ENCODE measurements around the gene SCMH1. TPM values are rescaled to one million over a fixed set of nuclear protein-coding genes. Genes with fewer than 3 reads are reported as not detected.
A peak's percentile ranks its signal among the peaks of the same experiment; 100 is the strongest.

SCMH1 gene
- total RNA-seq, 1 experiment from 2014 or later, result 28.8 TPM

DNA sequence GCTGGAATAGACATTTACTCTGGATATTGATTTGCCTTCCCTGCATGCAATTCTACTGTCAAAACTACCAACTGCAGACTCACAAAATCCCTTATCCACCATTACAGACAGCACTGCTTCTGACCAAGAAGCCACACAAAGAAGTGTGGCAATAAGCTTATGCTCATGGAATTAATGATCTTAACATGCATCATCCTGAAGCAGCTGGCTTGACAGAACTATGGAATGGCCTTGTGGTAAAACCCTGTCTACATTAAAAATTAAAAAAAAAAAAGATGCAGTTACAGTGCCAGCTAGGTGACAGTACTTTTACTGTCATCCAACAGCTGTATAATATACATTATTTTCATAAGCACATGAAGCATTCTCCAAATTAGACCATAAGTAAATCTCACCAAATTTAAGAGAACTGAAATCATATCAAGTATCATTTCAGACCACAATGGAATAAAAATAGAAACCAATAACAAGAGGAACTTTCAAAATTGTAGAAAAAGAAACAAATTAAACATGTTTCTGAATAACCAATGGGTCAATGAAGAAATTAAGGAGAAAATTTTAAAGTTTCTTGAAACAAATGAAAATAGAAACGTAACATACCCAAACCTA is 70.7 kb downstream of the SCMH1 start:
- Histone ChIP-seq H3K9me3 (replicated peaks) (peaks cover 8% of the 10 kb centered on the region), H3K36me3 (peaks cover 25% of the 10 kb centered on the region), H3K27me3 (replicated peaks) (no peaks in the 10 kb centered on the region), H3K27ac (no peak overlapping the region), H3K4me1 (replicated peaks) (no peaks in the 10 kb centered on the region), H3K4me3 (no peak overlapping the region)
- no peak for DNase-seq (ENCODE audit: low read depth in 1 of 2, low spot score in 2 of 2)

DNA sequence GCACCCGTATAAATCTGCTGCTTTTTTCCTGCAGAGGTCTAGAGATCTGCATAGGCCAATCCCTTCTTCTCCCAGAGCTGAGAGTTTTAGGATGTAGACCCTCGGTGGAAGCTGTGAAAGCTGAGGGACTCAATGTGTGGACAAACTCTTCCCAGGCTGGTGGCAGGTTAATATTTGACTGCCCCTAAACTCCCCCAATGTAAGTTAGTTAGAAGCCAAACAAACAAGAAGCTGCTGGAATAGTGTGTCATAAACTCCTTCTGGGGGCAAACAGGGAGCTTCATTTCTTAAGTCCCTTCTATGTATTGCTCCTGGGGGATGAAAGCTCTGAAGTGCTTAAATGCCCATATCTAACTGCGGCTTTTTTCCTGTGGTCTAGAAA is 72.3 kb downstream of the SCMH1 start:
- H3K4me1 ChIP-seq (replicated peaks), result no peaks in the 10 kb centered on the region
- no peak overlapping the region for H3K27ac ChIP-seq
- peaks cover 8% of the 10 kb centered on the region for H3K9me3 ChIP-seq (replicated peaks)
- H3K4me3 ChIP-seq, result no peak overlapping the region
- H3K36me3 ChIP-seq, result peaks cover 29% of the 10 kb centered on the region
- no peak for DNase-seq (ENCODE audit: low read depth in 1 of 2, low spot score in 2 of 2)
- no peaks in the 10 kb centered on the region for H3K27me3 ChIP-seq (replicated peaks)

DNA sequence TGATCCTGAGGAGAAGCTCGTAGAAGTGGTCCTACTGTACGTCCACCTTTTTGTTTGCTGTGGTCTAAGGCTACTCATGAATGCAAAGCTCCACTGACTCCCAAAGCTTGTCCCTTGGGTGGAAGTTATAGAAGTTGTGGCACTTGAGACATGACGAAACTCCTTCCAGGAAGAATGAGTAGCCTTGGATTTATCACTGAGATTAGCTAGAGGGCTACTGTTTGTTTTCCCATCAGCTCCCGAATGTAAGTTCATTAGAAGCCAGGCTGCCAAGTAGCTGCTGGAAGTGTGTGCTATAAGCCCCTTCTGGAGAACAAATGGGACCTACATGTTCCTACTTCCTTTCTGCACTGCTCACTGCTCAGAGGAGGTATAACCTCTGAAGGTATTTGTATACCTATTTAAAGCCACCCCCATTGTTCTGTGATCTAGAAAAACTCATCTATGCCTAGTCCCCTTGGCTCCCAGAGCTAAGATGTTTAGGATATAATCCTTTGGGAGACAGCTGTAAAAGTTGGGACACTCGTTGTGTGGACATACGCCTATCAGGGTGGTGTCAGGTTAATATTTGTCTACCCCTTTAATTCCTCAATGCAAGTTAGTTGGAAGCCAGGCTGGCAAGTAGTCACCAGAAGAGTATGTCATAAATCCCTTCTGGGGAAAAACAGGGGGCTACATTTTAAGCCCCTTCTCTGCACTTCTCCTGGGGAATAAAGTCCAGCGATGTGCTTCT is 72.9 kb downstream of the SCMH1 start:
- peaks cover 29% of the 10 kb centered on the region for H3K36me3 ChIP-seq
- H3K27me3 ChIP-seq (replicated peaks), result no peaks in the 10 kb centered on the region
- H3K4me1 ChIP-seq (replicated peaks), result no peaks in the 10 kb centered on the region
- H3K9me3 ChIP-seq (replicated peaks), result peaks cover 8% of the 10 kb centered on the region
- H3K27ac ChIP-seq, result no peak overlapping the region
- no peak for DNase-seq (ENCODE audit: low read depth in 1 of 2, low spot score in 2 of 2)
- no peak overlapping the region for H3K4me3 ChIP-seq

DNA sequence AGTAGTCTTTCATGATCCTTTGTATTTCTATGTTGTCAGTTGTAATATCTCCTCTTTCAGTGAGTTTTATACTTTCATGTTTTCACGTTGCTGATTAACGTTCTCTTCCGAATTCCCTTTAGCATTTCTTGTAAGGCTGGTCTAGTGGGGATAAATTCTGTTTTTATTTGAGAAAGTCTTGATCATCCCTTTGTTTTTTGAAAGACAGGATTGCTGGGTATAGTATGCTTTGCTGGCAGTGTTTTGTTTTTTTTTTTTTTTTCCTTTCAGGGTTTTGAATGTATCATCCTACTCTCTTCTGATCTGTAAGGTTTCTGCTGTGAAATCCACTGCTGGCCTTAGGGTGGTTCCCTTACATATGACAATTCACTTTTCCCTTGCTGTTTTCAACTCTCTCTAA is 74.4 kb downstream of the SCMH1 start:
- no peaks in the 10 kb centered on the region for H3K27me3 ChIP-seq (replicated peaks)
- H3K36me3 ChIP-seq, result peaks cover 29% of the 10 kb centered on the region
- H3K27ac ChIP-seq, result no peak overlapping the region
- peaks cover 8% of the 10 kb centered on the region for H3K9me3 ChIP-seq (replicated peaks)
- H3K4me3 ChIP-seq, result no peak overlapping the region
- DNase-seq (ENCODE audit: low read depth in 1 of 2, low spot score in 2 of 2), result no peak
- no peaks in the 10 kb centered on the region for H3K4me1 ChIP-seq (replicated peaks)

DNA sequence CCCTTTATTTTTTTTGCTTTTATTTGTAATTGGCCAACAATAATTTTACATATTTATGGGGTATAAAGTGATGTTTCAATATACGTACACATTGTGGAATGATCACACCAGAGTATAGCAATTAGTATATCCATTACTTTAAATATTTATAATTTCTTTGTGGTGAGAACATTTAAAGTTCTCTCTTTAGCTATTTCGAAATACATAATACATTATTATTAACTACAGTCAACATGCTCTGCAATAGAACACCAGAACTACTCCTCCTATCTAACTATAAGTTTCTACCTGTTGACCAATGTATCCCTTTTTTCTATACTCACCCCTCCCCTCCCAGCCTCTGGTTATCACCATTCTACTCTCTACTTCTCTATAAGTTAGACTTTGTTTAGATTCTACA is 77.4 kb downstream of the SCMH1 start:
- no peak overlapping the region for H3K27ac ChIP-seq
- no peak overlapping the region for H3K4me3 ChIP-seq
- H3K4me1 ChIP-seq (replicated peaks), result no peaks in the 10 kb centered on the region
- DNase-seq (ENCODE audit: low read depth in 1 of 2, low spot score in 2 of 2), result no peak
- peaks cover 30% of the 10 kb centered on the region for H3K36me3 ChIP-seq
- no peaks in the 10 kb centered on the region for H3K27me3 ChIP-seq (replicated peaks)
- peaks cover 8% of the 10 kb centered on the region for H3K9me3 ChIP-seq (replicated peaks)

DNA sequence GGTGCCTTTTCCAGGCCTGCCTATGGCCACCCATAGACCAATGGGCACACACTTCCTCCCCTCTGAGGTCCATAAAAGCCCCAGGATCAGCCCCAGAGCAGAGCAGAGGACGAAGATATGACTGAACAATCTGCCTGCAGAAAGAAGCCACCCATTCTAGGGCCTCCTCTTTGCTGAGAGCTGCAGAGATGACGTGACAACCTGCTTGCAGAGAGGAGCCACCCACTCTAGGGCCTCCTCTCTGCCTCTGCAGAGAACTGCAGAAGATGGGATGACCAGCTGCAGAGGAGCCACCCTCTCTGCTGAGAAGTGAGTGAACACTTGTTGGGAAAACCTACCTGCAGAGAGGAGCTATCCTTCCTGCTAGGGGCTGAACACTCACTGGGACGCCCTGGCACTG is 79.7 kb downstream of the SCMH1 start:
- H3K4me3 ChIP-seq, result no peak overlapping the region
- no peak overlapping the region for H3K27ac ChIP-seq
- no peaks in the 10 kb centered on the region for H3K4me1 ChIP-seq (replicated peaks)
- H3K9me3 ChIP-seq (replicated peaks), result no peaks in the 10 kb centered on the region
- no peaks in the 10 kb centered on the region for H3K27me3 ChIP-seq (replicated peaks)
- peaks cover 25% of the 10 kb centered on the region for H3K36me3 ChIP-seq
- DNase-seq (ENCODE audit: low read depth in 1 of 2, low spot score in 2 of 2), result no peak

DNA sequence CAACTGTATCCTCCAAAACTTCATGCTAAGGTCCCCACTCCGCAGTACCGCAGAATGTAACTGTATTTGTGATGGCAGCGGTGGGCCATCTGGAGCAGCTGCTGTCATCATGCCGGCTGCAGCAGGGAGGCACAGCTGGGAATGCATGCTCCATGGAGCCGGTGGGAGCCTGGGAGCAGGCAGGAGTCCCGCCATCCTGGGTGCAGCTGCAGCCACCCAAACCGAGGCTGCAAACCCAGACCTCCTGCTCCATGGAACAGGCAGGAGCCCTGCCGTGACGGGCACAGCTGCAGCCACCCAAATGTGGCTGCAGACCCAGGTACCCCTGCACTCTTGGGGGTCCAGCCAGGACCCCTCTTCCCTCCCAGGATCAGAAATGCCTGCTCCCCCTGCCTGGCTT is 80.3 kb downstream of the SCMH1 start:
- H3K27me3 ChIP-seq (replicated peaks), result no peaks in the 10 kb centered on the region
- H3K36me3 ChIP-seq, result peaks cover 25% of the 10 kb centered on the region
- H3K4me3 ChIP-seq, result no peak overlapping the region
- H3K27ac ChIP-seq, result no peak overlapping the region
- no peak for DNase-seq (ENCODE audit: low read depth in 1 of 2, low spot score in 2 of 2)
- H3K4me1 ChIP-seq (replicated peaks), result no peaks in the 10 kb centered on the region
- no peaks in the 10 kb centered on the region for H3K9me3 ChIP-seq (replicated peaks)

DNA sequence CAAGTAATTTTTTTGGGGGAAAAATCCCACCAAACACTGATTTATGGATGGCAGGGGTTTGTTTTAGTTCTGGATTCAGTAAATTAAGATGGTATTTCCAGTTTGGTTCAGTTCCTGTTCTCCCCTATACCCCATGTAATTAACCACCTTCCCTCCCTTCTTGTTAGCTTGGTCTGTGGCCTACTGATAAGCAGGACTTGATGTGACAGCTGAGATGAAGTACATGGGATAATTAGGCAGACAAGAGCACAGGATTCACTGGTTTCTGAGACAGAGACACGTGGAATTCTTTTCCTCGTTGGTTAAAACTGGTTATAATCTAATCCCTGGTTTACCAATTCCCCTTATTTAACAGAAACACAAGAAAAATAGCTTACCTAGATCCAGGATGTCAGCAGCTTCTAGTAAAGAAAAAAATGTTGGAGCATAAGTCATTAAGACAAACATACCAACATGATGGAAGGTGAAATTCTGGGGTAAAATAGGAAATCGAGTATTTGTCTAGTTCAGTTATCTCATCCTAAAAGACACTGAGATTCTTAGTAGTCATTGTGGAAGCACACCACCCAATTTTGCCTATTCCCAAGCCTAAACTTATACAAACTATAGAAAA is 81.5 kb downstream of the SCMH1 start:
- Histone ChIP-seq H3K4me1 (replicated peaks) (no peaks in the 10 kb centered on the region), H3K36me3 (peaks cover 17% of the 10 kb centered on the region; the same call in 1 of the 2 replicates), H3K27me3 (replicated peaks) (no peaks in the 10 kb centered on the region), H3K9me3 (replicated peaks) (no peaks in the 10 kb centered on the region), H3K4me3 (no peak overlapping the region), H3K27ac (no peak overlapping the region)
- DNase-seq (ENCODE audit: low read depth in 1 of 2, low spot score in 2 of 2), result no peak

DNA sequence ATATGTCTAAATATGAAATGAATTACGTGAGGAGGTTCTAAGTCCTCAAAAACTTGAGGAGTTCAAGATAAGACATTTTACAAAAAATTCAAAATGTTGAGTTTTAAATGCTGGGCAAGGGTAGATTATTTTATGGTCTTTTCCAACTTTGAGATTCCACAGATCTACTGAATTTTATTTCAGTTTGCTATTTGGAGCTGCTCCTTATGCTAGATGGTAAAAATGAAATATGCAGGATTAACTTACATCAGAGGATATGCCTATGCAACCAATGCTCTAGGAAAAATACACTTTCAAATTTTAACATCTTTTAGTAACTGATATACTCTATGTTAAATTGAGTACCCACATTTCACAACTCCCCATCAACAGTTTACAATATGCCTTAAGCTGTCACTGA is 83.1 kb downstream of the SCMH1 start:
- H3K27ac ChIP-seq, result no peak overlapping the region
- no peak overlapping the region for H3K4me3 ChIP-seq
- H3K4me1 ChIP-seq (replicated peaks), result no peaks in the 10 kb centered on the region
- no peaks in the 10 kb centered on the region for H3K27me3 ChIP-seq (replicated peaks)
- peaks cover 19% of the 10 kb centered on the region; the same call in 1 of the 2 replicates for H3K36me3 ChIP-seq
- no peak for DNase-seq (ENCODE audit: low read depth in 1 of 2, low spot score in 2 of 2)
- no peaks in the 10 kb centered on the region for H3K9me3 ChIP-seq (replicated peaks)

DNA sequence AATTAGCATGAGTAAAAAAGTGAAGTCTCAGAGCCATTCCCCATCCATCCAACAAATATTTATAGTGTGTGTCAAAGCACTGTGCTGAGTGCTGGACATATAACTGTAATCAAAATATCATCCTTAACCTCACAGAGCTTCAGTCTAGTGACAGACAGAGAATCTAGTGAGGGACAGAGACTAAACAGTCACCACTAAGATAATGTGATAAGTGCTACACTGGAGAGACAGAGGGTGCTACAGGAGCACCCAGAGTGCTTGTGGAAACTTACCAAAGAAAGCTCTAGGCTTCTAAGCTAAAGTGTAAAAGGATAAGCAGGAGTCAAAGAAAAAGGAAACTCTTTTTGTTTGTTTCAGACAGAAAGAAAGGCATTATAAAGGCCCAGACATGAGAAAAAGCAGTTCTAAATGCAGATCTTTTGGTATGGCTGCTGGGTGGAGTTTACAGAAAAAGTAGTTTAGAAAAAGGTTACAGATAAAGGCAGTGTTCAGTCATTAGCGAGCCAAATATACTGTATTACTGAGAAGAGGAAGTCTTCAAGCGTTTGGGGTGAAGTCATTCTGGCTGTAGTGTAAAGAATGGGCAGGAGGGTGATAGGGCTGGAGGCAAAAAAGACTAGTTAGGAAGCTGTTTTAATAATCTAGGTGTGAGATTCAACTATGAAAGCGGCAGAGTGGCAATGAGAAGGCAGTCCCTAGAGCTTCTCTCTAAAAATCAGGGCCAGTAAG is 83.8 kb downstream of the SCMH1 start:
- Histone ChIP-seq H3K4me3 (no peak overlapping the region), H3K9me3 (replicated peaks) (no peaks in the 10 kb centered on the region), H3K27ac (no peak overlapping the region), H3K27me3 (replicated peaks) (no peaks in the 10 kb centered on the region), H3K36me3 (peaks cover 20% of the 10 kb centered on the region; the same call in 1 of the 2 replicates), H3K4me1 (replicated peaks) (no peaks in the 10 kb centered on the region)
- no peak for DNase-seq (ENCODE audit: low read depth in 1 of 2, low spot score in 2 of 2)

DNA sequence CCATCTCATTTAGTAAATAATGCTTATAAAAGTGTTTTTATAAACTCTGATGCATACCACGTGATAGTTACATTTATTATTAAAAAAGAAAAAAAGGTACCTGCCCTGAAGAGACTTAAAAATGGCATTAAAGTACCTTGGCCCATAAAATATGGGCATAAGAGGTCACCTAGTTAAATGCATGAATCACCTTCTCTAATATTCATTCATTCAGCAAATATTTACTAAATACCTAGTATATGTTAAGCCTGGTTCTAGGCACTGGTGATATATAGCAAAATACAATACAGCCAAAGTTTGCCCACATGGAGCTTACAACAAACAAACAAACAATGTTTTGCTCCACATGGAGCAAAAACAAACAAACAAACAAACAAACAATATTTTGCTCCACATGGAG is 87.0 kb downstream of the SCMH1 start:
- H3K9me3 ChIP-seq (replicated peaks), result no peaks in the 10 kb centered on the region
- no peak for DNase-seq (ENCODE audit: low read depth in 1 of 2, low spot score in 2 of 2)
- no peak overlapping the region for H3K4me3 ChIP-seq
- H3K27ac ChIP-seq, result no peak overlapping the region
- peaks cover 16% of the 10 kb centered on the region for H3K36me3 ChIP-seq
- H3K4me1 ChIP-seq (replicated peaks), result no peaks in the 10 kb centered on the region; the same call in 1 of the 2 replicates
- H3K27me3 ChIP-seq (replicated peaks), result no peaks in the 10 kb centered on the region

DNA sequence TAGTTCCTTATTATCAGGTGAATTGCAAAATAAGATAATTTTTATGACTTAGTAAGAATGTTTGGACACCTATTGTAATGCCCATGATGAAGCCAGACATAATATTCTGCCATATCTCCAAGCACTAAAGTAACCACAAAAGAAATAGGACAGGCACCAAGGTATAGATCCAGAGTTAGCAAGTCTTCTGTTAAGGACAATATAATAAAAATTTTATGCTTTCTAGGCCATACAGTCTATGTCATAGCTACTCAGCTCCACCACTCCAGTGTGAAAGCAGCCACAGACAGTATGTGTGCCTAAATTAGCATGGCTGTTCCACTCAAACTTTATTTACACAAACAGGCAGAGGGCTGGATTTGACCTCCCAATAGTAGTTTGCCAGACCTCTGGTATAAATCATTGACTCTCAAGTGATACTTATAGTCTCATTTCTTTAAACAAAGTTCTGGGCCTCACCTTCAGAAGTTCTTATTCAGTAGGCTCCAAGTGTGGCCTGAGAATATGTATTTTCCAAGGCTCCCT is 88.3 kb downstream of the SCMH1 start:
- Histone ChIP-seq H3K4me1 (replicated peaks) (no peaks in the 10 kb centered on the region; the same call in 1 of the 2 replicates), H3K36me3 (peaks cover 21% of the 10 kb centered on the region), H3K4me3 (no peak overlapping the region), H3K27me3 (replicated peaks) (no peaks in the 10 kb centered on the region), H3K27ac (no peak overlapping the region), H3K9me3 (replicated peaks) (no peaks in the 10 kb centered on the region)
- no peak for DNase-seq (ENCODE audit: low read depth in 1 of 2, low spot score in 2 of 2)

DNA sequence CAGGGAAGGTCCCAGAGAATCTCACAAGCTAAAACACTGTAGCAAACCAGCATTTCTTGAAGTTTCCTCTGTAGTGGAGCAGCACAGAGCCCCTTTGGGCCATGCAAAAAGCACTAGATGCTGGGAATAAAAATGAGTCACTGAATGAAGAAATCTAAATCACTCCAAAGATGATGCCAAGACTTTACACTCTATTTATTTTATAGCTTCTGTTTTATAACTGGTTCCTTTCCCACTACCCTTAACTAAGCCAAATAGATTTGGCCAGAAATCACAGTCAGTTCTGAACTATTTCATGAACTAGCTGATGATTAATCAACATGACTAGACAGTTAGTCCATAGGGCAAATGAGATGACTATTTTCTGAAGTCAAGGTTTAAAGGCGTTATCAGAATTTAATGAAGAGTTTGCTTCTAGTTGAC is 89.5 kb downstream of the SCMH1 start:
- H3K9me3 ChIP-seq (replicated peaks), result no peaks in the 10 kb centered on the region
- H3K27me3 ChIP-seq (replicated peaks), result no peaks in the 10 kb centered on the region
- peaks cover 14% of the 10 kb centered on the region for H3K36me3 ChIP-seq
- H3K4me3 ChIP-seq, result no peak overlapping the region
- DNase-seq (ENCODE audit: low read depth in 1 of 2, low spot score in 2 of 2), result peak in 1 of 2 experiments; percentile 10
- no peaks in the 10 kb centered on the region; the same call in 1 of the 2 replicates for H3K4me1 ChIP-seq (replicated peaks)
- H3K27ac ChIP-seq, result 0 out of 2 replicates have a peak overlapping the region, but pooled peaks have one; percentile 12
